GM12878 (cell line): ENCODE data around the gene RAD54L2. TPM values are rescaled to one million over a fixed set of nuclear protein-coding genes. Genes with fewer than 3 reads are reported as not detected.

Experiments
- ATAC-seq: fragments of 200-7000 bp; cut with Tn5 transposase; 3 replicates; pipeline ENCODE4 v1.9.1; 2020; ENCODE audit warnings: mild to moderate bottlenecking, moderate library complexity
- BruUV-seq: library from RNA; stranded (reverse); fragments of 400-500 nt; replicated peaks from 2 replicates; lab custom pipeline; 2021; lab: Mats Ljungman, UMichigan
- CTCF ChIA-PET: fragments of 300-600 bp; sonication (Branson Sonifier 250); formaldehyde crosslinking; extraction: SDS; loops from one replicate; lab custom pipeline; 2021; ENCODE audit warnings: inconsistent platforms; lab: Yijun Ruan, JAX
- POLR2A ChIA-PET: fragments of 350-600 bp; formaldehyde crosslinking; extraction: SDS; loops from one replicate; lab custom pipeline; 2021; ENCODE audit warnings: inconsistent platforms; lab: Charles Lee
- RAD21 ChIA-PET: fragments of 300-600 bp; sonication (Branson Sonifier 250); formaldehyde crosslinking; loops from one replicate; lab custom pipeline; 2023; ENCODE audit warnings: antibody characterized with exemption; ENCODE audit not compliant: unreplicated experiment; lab: Charles Lee
- SMC1A ChIA-PET: fragments of 300-600 bp; sonication (Branson Sonifier 250); formaldehyde crosslinking; loops from one replicate; lab custom pipeline; 2023; ENCODE audit not compliant: unreplicated experiment, uncharacterized antibody; lab: Charles Lee
- DNase-seq: peaks from one replicate; pipeline ENCODE4 v3.0.0-alpha.2; 2011; ENCODE audit warnings: low read depth, low spot score
- FAIRE-seq: peaks from 3 replicates; lab custom pipeline; 2011; peaks lifted over from hg19 to GRCh38; lab: Jason Lieb, UNC
- H2AFZ ChIP-seq: 2 replicates; pipeline ENCODE4 v1.6.0; 2011; ENCODE audit warnings: low read depth, low read length, control low read depth; ENCODE audit not compliant: control insufficient read depth
- H3K27ac ChIP-seq: 2 replicates; pipeline ENCODE4 v1.5.1; 2011; ENCODE audit warnings: control low read depth; ENCODE audit not compliant: control insufficient read depth, insufficient read depth
- H3K27me3 ChIP-seq, 2 experiments: replicated peaks in 1 of 2; 2 replicates each; pipeline versions ENCODE4 v1.6.0 to v1.6.1; 2011; ENCODE audit warnings: low read length in 1 of 2; ENCODE audit not compliant: control insufficient read depth in 2 of 2, insufficient read depth in 2 of 2
- H3K36me3 ChIP-seq, 2 experiments: 2 replicates each; pipeline ENCODE4 v1.5.1; 2011; ENCODE audit warnings: low read length in 1 of 2; ENCODE audit not compliant: control insufficient read depth in 2 of 2, insufficient read depth in 2 of 2
- H3K4me1 ChIP-seq: 2 replicates; pipeline ENCODE4 v1.6.1; 2011; ENCODE audit warnings: mild to moderate bottlenecking, low read length, moderate library complexity, mixed read lengths; ENCODE audit not compliant: control insufficient read depth, insufficient read depth
- H3K4me2 ChIP-seq: 2 replicates; pipeline ENCODE4 v1.6.0; 2011; ENCODE audit warnings: control low read depth; ENCODE audit not compliant: control insufficient read depth, insufficient read depth
- H3K4me3 ChIP-seq: fragments of 200-600 bp; sonication (generic); 2 replicates; pipeline ENCODE4 v1.5.1; 2016
- H3K79me2 ChIP-seq: 2 replicates; pipeline ENCODE4 v1.6.0; 2011; ENCODE audit warnings: low read length; ENCODE audit not compliant: control insufficient read depth, insufficient read depth
- H3K9ac ChIP-seq: 2 replicates; pipeline ENCODE4 v1.8.0; 2011; ENCODE audit warnings: low read length, control low read depth, mixed read lengths; ENCODE audit not compliant: control insufficient read depth, insufficient read depth
- H3K9me3 ChIP-seq: replicated peaks from 3 replicates; pipeline ENCODE4 v1.5.1; 2011; ENCODE audit warnings: mild to moderate bottlenecking, low read length; ENCODE audit not compliant: control insufficient read depth, insufficient read depth
- H4K20me1 ChIP-seq: 2 replicates; pipeline ENCODE4 v1.6.0; 2011; ENCODE audit not compliant: control insufficient read depth, insufficient read depth
- CBX3 ChIP-seq: fragments of 200-600 bp; sonication (generic); IDR thresholded peaks from 2 replicates; pipeline ENCODE4 v1.6.1; 2016; ENCODE audit warnings: low read depth, borderline replicate concordance
- CBX5 ChIP-seq: sonication (generic); IDR thresholded peaks from 2 replicates; pipeline ENCODE4 v1.6.1; 2016; ENCODE audit warnings: low read depth, moderate library complexity, mild to moderate bottlenecking, inconsistent platforms
- FOS ChIP-seq: IDR thresholded peaks from 3 replicates; pipeline ENCODE4 v1.6.1; 2011; ENCODE audit warnings: borderline replicate concordance; ENCODE audit not compliant: insufficient read length; ENCODE audit errors: extremely low read depth
- HDAC2 ChIP-seq: fragments of 200-600 bp; sonication (generic); IDR thresholded peaks from 2 replicates; pipeline ENCODE4 v1.6.1; 2017
- JUNB ChIP-seq: IDR thresholded peaks from 2 replicates; pipeline ENCODE4 v1.6.1; 2016; ENCODE audit warnings: antibody characterized with exemption, mild to moderate bottlenecking
- JUND ChIP-seq: IDR thresholded peaks from 2 replicates; pipeline ENCODE4 v1.6.1; 2012; ENCODE audit warnings: low read depth, mild to moderate bottlenecking, low read length, improper control_type of control experiment, moderate library complexity
- MEF2A ChIP-seq: IDR thresholded peaks from 2 replicates; pipeline ENCODE4 v1.6.1; 2011; ENCODE audit warnings: low read depth, mild to moderate bottlenecking, low read length, moderate library complexity; ENCODE audit not compliant: insufficient read depth
- MEF2B ChIP-seq: fragments of 450-650 bp; IDR thresholded peaks from 2 replicates; pipeline ENCODE4 v1.6.1; 2018; ENCODE audit warnings: mild to moderate bottlenecking, moderate library complexity; ENCODE audit not compliant: partially characterized antibody, poor library complexity, severe bottlenecking
- MTA2 ChIP-seq: fragments of 450-650 bp; IDR thresholded peaks from 2 replicates; pipeline ENCODE4 v1.6.1; 2016; ENCODE audit warnings: low read depth, mild to moderate bottlenecking, moderate library complexity
- NRF1 ChIP-seq: conservative IDR thresholded peaks from 2 replicates; pipeline ENCODE4 v1.6.1; 2011; ENCODE audit warnings: mild to moderate bottlenecking, low read depth, low read length, improper control_type of control experiment
- RB1 ChIP-seq: fragments of 450-650 bp; formaldehyde crosslinking; IDR thresholded peaks from 2 replicates; pipeline ENCODE4 v1.6.1; 2017; ENCODE audit warnings: mild to moderate bottlenecking, borderline replicate concordance
- SMARCA5 ChIP-seq: fragments of 450-650 bp; IDR thresholded peaks from 2 replicates; pipeline ENCODE4 v1.6.1; 2017; ENCODE audit warnings: mild to moderate bottlenecking
- TCF7 ChIP-seq: IDR thresholded peaks from 2 replicates; pipeline ENCODE4 v1.6.1; 2014; ENCODE audit warnings: antibody characterized with exemption, borderline replicate concordance
- in situ Hi-C: fragments of 300-500 bp; cut with MboI; formaldehyde crosslinking; loops from 9 replicates; pipeline ENCODE4 v1.14.3; 2018; ENCODE audit warnings: mixed read lengths
- intact Hi-C: fragments of 100-400 bp; cut with micrococcal nuclease; formaldehyde crosslinking; loops from one replicate; pipeline ENCODE4 v1.14.2; 2022; ENCODE audit not compliant: unreplicated experiment
- polyA plus RNA-seq, 11 experiments: library from polyadenylated mRNA; depleted of rRNA in 4 of 11; unstranded in 6 of 11; stranded (reverse) in 5 of 11; fragments of >200 nt; fragmentation: Nextera tagmentation in 4 of 11; fragmentation: Illumina TruSeq in 1 of 11; extraction: Ambion mirVana in 4 of 11; extraction: Trizol in 1 of 11; gene quantifications; 1 replicate in 1 of 11; 2 replicates in 10 of 11; pipeline versions ENCODE4 v1.2.1 to v1.2.3, GENCODE V29; 2011 to 2016; ENCODE audit warnings: inconsistent platforms in 2 of 11, missing spikeins in 2 of 11, low read depth in 1 of 11
- total RNA-seq, 4 experiments: library from RNA; depleted of rRNA in 3 of 4; stranded (reverse); fragments of >200 nt in 3 of 4; fragmentation: Illumina TruSeq in 1 of 4; extraction: Trizol in 1 of 4; gene quantifications; 2 replicates each; pipeline versions ENCODE4 v1.2.1 to v1.2.3, GENCODE V29; 2013 to 2021
- TF ChIP-seq, protein P1 (sequence below): fragments of 450-650 bp; formaldehyde crosslinking; IDR thresholded peaks from 2 replicates; pipeline ENCODE4 v1.4.0; 2022; ENCODE audit warnings: mild to moderate bottlenecking, moderate library complexity
- TF ChIP-seq, protein P2 (sequence below): fragments of 450-650 bp; IDR thresholded peaks from 2 replicates; pipeline ENCODE4 v1.6.1; 2017; ENCODE audit warnings: borderline replicate concordance

The RAD54L2 gene
- total and polyA plus RNA-seq, 10 of the 15 experiments (the other 5 are each of a cell fraction or from before 2014, with no cell fraction given) = 2.2 to 23.8 (median 11.1) TPM

DNA sequence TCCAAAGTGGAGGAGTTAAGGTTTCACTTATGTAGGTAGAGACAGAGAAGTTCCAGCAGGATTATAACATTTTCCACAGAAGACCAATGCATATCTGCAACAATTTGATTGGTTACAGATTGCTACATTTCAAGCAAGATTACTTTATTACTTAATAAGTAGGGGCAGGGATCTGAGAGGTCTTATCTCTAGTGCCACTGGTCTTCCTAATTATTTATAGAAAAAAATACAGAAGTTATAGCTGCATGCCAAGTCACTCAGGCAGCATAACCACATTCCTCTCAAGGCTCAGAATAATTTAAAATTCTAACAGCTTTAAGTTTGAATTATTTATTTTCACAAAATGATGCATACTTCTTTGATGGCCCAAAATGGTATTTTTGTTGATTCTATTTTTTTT lies 30.5 kb downstream of the RAD54L2 start:
- no peak overlapping the region for H3K27ac ChIP-seq
- H3K79me2 ChIP-seq = no peaks in the 10 kb centered on the region
- no peak overlapping the region for H3K4me2 ChIP-seq
- RAD21 ChIA-PET = interaction anchor here (1.1 kb wide), 1 partner anchor 101 kb away, joined by 3 read pairs; no protein-coding TSS in a partner anchor
- H3K4me1 ChIP-seq = no peaks in the 10 kb centered on the region
- POLR2A ChIA-PET = interaction anchor here (0.6 kb wide), 1 partner anchor 63 kb away, joined by 5 read pairs; no protein-coding TSS in a partner anchor
- SMC1A ChIA-PET = no interaction called here
- intact Hi-C loops = no loop called here
- no peak overlapping the region for H3K9ac ChIP-seq
- in situ Hi-C loops = no loop called here
- FAIRE-seq (no peak), DNase-seq (no peak), ATAC-seq (no peak)
- peaks cover 0 to 5% of the 10 kb centered on the region in 2 experiments; a peak in 3 of 4 replicates for H3K36me3 ChIP-seq
- no peak overlapping the region for H3K4me3 ChIP-seq
- BruUV-seq = no TSS peak
- no peak overlapping the region for H2AFZ ChIP-seq
- CTCF ChIA-PET = interaction anchor here (0.5 kb wide), 1 partner anchor 180 kb away, joined by 3 read pairs; no protein-coding TSS in a partner anchor
- H3K27me3 ChIP-seq = no peaks in the 10 kb centered on the region
- no peaks in the 10 kb centered on the region for H4K20me1 ChIP-seq
- TF ChIP-seq TCF7 (no peak), CBX3 (no peak), RB1 (no peak), NRF1 (no peak), MTA2 (no peak), CBX5 (no peak), MEF2B (no peak), FOS (no peak), JUND (no peak), SMARCA5 (no peak), HDAC2 (no peak), MEF2A (no peak), JUNB (no peak)
- TF ChIP-seq, protein P1, sequence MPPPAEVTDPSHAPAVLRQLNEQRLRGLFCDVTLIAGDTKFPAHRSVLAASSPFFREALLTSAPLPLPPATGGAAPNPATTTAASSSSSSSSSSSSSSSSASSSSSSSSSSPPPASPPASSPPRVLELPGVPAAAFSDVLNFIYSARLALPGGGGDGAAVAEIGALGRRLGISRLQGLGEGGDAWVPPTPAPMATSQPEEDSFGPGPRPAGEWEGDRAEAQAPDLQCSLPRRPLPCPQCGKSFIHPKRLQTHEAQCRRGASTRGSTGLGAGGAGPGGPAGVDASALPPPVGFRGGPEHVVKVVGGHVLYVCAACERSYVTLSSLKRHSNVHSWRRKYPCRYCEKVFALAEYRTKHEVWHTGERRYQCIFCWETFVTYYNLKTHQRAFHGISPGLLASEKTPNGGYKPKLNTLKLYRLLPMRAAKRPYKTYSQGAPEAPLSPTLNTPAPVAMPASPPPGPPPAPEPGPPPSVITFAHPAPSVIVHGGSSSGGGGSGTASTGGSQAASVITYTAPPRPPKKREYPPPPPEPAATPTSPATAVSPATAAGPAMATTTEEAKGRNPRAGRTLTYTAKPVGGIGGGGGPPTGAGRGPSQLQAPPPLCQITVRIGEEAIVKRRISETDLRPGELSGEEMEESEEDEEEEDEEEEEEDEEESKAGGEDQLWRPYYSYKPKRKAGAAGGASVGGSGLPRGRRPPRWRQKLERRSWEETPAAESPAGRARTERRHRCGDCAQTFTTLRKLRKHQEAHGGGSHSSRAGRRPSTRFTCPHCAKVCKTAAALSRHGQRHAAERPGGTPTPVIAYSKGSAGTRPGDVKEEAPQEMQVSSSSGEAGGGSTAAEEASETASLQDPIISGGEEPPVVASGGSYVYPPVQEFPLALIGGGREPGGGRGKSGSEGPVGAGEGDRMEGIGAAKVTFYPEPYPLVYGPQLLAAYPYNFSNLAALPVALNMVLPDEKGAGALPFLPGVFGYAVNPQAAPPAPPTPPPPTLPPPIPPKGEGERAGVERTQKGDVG (CRISPR knock-in tag) = no peak
- TF ChIP-seq, protein P2, sequence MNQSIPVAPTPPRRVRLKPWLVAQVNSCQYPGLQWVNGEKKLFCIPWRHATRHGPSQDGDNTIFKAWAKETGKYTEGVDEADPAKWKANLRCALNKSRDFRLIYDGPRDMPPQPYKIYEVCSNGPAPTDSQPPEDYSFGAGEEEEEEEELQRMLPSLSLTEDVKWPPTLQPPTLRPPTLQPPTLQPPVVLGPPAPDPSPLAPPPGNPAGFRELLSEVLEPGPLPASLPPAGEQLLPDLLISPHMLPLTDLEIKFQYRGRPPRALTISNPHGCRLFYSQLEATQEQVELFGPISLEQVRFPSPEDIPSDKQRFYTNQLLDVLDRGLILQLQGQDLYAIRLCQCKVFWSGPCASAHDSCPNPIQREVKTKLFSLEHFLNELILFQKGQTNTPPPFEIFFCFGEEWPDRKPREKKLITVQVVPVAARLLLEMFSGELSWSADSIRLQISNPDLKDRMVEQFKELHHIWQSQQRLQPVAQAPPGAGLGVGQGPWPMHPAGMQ = no peak
- no peaks in the 10 kb centered on the region; the same call in 2 of the 3 replicates for H3K9me3 ChIP-seq
